Measurements from ENCODE around the gene PSMC4. TPM values are rescaled to one million over a fixed set of nuclear protein-coding genes. Genes with fewer than 3 reads are reported as not detected.

PSMC4 gene
- total RNA-seq, 2 donors from 2014 or later = 76.0 to 90.2 TPM

GRCh38 chr19:39927076-39927475 lies 43.9 kb upstream of the PSMC4 start:
- Histone ChIP-seq H3K27me3 (no peaks in the 10 kb centered on the region), H3K9me3 (peaks cover 0 to 12% of the 10 kb centered on the region in 2 donors), H3K4me3 (no peak overlapping the region), H3K27ac (no peak overlapping the region), H3K4me1 (no peaks in the 10 kb centered on the region), H3K36me3 (no peaks in the 10 kb centered on the region)
- no peak for TF ChIP-seq CTCF (IDR thresholded peaks at IDR 0.05)
- DNase-seq (ENCODE audit: low spot score) = no peak

DNA sequence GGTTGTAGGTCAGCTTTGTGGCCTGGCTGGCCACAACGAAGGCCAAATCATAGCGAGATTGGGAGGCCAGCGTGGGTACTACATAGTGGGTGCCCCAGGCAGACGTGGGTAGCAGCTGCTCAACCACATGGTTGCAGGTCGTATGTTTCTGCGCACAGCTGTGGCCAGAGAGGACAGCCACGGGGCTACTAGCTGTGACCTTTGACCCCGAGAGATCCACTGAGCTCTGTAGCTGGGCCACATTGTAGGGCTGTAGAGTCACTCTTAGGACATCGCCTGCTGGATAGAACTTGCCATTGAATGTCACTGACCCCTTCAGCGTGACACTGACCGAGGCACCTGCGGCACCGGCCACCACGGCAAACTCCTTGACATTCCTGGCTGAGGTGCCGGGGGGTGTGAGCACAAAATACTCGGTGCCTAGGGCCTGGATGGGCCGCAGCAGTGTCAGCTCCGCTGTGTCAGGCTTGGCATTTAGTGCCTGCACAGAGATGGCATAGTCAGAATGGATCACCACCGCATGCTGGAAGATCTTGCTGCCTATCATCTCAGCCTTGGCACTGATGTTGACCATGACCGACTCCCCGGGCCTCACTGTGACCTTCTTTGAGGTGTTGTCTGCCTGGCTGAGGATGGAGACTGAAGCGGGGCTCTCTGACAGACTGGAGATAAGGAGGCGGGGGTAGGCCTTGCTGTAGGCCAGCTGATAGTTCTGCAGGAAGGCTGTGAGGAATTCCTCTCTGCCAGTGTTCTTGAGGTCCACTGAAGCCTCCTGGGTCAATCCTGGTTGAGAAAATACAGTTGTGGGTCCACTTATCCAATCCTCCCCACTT lies 43.2 kb upstream of the PSMC4 start:
- no peak for DNase-seq (ENCODE audit: low spot score)
- TF ChIP-seq CTCF (IDR thresholded peaks at IDR 0.05) = no peak
- Histone ChIP-seq H3K36me3 (no peaks in the 10 kb centered on the region), H3K27me3 (no peaks in the 10 kb centered on the region), H3K4me3 (no peak overlapping the region), H3K27ac (no peak overlapping the region), H3K9me3 (peaks cover 0 to 12% of the 10 kb centered on the region in 2 donors), H3K4me1 (no peaks in the 10 kb centered on the region)

DNA sequence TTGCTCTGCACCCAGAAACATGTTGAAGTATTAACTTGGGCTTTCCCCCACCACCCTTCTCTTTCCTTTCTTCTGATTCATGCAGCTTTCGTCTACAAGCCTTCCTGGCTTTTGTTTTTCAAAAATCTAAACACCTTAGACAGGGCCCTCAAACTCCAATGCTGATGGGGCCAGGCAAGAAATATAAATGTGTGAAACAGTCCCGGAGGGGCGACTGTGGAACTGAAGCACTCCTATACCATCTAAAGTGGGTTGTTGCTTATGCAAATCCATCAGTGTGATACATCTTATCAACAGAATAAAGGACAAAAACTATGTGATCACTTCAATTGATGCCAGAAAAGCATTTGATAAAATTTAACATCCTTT lies 42.6 kb upstream of the PSMC4 start:
- Histone ChIP-seq H3K27me3 (no peaks in the 10 kb centered on the region), H3K4me1 (no peaks in the 10 kb centered on the region), H3K4me3 (no peak overlapping the region), H3K27ac (no peak overlapping the region), H3K9me3 (peaks cover 0 to 12% of the 10 kb centered on the region in 2 donors), H3K36me3 (no peaks in the 10 kb centered on the region)
- TF ChIP-seq CTCF (IDR thresholded peaks at IDR 0.05) = no peak
- DNase-seq (ENCODE audit: low spot score) = no peak

DNA sequence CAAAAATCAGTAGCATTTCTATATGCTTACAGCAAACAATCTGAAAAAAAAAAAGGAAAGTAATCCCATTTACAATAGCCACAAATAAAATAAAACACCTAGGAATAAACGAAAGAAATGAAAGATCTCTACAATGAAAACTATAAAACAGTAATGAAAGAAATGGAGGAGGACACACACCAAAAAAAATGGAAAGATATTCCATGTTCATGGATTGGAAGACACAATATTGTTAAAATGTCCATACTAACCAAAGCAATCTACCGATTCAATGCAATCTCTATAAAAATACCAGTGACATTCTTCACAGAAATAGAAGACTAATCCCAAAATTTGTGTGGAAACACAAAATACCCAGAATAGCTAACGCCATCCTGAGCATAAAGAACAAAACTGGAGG lies 41.2 kb upstream of the PSMC4 start:
- H3K4me1 ChIP-seq = no peaks in the 10 kb centered on the region
- no peaks in the 10 kb centered on the region for H3K27me3 ChIP-seq
- no peaks in the 10 kb centered on the region for H3K36me3 ChIP-seq
- no peak for TF ChIP-seq CTCF (IDR thresholded peaks at IDR 0.05)
- peaks cover 0 to 12% of the 10 kb centered on the region in 2 donors for H3K9me3 ChIP-seq
- no peak overlapping the region for H3K27ac ChIP-seq
- H3K4me3 ChIP-seq = no peak overlapping the region
- no peak for DNase-seq (ENCODE audit: low spot score)

GRCh38 chr19:39934584-39935363 lies 36.2 kb upstream of the PSMC4 start, which contains the start of gene FCGBP:
FCGBP (minus strand) TSS chr19:39934634.
- H3K27me3 ChIP-seq = no peaks in the 10 kb centered on the region
- no peak for DNase-seq (ENCODE audit: low spot score)
- H3K36me3 ChIP-seq = no peaks in the 10 kb centered on the region
- H3K4me3 ChIP-seq = no peak within 1 kb of the TSS
- no peak within 1 kb of the TSS for H3K27ac ChIP-seq
- TF ChIP-seq CTCF (IDR thresholded peaks at IDR 0.05) = no peak
- no peaks in the 10 kb centered on the region for H3K4me1 ChIP-seq
- peaks cover 0 to 5% of the 10 kb centered on the region in 2 donors for H3K9me3 ChIP-seq

Data from right atrium auricular region (tissue), 2 donors.